OCI-LY7 (cell line): ENCODE results near the gene RAD54L2.

ENCODE experiments used
- EZH2phosphoT487 ChIP-seq: fragments of 200-600 bp; sonication (generic); IDR thresholded peaks from 2 replicates; pipeline ENCODE4 v1.6.1; 2018; ENCODE audit warnings: low read depth, borderline replicate concordance, mild to moderate bottlenecking, mixed run types, antibody characterized with exemption, low read length, moderate library complexity, mixed read lengths
- TF ChIP-seq, protein P1 (sequence below): fragments of 200-600 bp; sonication (generic); conservative IDR thresholded peaks from 2 replicates; pipeline ENCODE4 v1.5.1; 2014; ENCODE audit warnings: mild to moderate bottlenecking, antibody characterized with exemption, low read length, moderate library complexity, mixed read lengths

DNA sequence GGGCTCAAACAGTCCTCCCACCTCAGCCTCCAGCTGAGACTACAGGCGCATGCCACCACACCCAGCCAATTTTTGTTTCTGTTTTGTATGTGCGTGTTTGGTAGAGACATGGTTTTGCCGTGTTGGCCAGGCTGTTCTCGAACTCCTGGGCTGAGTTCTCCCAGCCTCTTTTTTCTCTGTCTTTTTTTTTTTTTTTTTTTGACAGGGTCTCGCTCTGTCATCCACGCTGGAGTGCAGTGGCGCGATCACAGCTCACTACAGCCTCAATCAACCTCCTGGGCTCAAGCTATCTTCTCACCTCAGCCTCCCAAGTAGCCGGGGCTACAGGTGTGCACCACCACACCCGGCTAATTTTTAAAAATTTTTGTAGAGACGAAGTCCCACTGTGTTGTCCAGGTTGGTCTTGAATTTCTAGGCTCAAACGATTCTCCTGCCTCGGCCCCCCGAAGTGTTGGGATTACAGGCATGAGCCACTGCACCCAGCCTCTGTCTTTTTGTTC lies 37.8 kb upstream of the RAD54L2 start:
- TF ChIP-seq, protein P1, sequence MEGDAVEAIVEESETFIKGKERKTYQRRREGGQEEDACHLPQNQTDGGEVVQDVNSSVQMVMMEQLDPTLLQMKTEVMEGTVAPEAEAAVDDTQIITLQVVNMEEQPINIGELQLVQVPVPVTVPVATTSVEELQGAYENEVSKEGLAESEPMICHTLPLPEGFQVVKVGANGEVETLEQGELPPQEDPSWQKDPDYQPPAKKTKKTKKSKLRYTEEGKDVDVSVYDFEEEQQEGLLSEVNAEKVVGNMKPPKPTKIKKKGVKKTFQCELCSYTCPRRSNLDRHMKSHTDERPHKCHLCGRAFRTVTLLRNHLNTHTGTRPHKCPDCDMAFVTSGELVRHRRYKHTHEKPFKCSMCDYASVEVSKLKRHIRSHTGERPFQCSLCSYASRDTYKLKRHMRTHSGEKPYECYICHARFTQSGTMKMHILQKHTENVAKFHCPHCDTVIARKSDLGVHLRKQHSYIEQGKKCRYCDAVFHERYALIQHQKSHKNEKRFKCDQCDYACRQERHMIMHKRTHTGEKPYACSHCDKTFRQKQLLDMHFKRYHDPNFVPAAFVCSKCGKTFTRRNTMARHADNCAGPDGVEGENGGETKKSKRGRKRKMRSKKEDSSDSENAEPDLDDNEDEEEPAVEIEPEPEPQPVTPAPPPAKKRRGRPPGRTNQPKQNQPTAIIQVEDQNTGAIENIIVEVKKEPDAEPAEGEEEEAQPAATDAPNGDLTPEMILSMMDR, result no peak
- TF ChIP-seq EZH2phosphoT487, result no peak
